Fibroblast of lung (primary cell): ENCODE data around the gene GOLGA1.

Source experiments
- EZH2 ChIP-seq: IDR thresholded peaks from 2 replicates; pipeline ENCODE4 v1.5.1; 2012; ENCODE audit warnings: low read length, control low read depth, mild to moderate bottlenecking; ENCODE audit errors: missing control alignments
- TF ChIP-seq, protein P1 (sequence below), 2 donors: IDR thresholded peaks in 1 of 2; conservative IDR thresholded peaks in 1 of 2; 1 replicate in 1 of 2; 2 replicates in 1 of 2; pipeline ENCODE4 v1.5.1; 2011 to 2012; ENCODE audit warnings: low read length in 2 of 2, control low read depth in 1 of 2, inconsistent platforms in 1 of 2, low read depth in 1 of 2, mild to moderate bottlenecking in 1 of 2

DNA sequence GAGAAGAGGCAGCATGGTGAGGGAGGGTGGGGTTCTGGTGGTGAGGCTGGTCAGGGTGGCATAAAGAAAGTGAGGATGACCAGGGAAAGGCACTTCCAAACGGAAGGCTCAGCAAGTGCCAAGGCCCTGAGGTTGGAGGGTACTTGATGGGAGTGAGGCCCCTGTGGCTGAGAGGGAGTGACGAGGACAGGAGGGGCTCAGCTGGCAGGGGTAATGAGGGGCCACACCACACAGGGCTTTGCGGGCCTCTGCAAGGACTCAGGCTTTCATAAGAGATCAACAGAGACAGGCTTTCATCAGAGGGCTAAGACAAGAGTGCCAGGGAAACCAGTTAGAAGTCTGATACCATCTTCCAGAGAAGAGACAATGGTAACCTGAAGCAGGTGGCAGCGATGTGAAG is 55.3 kb downstream of the GOLGA1 start:
- TF ChIP-seq, protein P1, sequence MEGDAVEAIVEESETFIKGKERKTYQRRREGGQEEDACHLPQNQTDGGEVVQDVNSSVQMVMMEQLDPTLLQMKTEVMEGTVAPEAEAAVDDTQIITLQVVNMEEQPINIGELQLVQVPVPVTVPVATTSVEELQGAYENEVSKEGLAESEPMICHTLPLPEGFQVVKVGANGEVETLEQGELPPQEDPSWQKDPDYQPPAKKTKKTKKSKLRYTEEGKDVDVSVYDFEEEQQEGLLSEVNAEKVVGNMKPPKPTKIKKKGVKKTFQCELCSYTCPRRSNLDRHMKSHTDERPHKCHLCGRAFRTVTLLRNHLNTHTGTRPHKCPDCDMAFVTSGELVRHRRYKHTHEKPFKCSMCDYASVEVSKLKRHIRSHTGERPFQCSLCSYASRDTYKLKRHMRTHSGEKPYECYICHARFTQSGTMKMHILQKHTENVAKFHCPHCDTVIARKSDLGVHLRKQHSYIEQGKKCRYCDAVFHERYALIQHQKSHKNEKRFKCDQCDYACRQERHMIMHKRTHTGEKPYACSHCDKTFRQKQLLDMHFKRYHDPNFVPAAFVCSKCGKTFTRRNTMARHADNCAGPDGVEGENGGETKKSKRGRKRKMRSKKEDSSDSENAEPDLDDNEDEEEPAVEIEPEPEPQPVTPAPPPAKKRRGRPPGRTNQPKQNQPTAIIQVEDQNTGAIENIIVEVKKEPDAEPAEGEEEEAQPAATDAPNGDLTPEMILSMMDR (conservative IDR thresholded peaks at IDR 0.05 in 1 of 2, IDR thresholded peaks at IDR 0.05 in 1 of 2; ENCODE audit: low read depth in 1 of 2, low read length in 2 of 2), result no peak
- no peak for TF ChIP-seq EZH2
